ENCODE data around the gene RPGRIP1L. TPM values are rescaled to one million over a fixed set of nuclear protein-coding genes. Genes with fewer than 3 reads are reported as not detected.

RPGRIP1L gene
- total RNA-seq (2021) (18.3 and 19.8 TPM in 2 replicates), Bru-seq, nascent RNA (percentile 67 among the genes with signal in this experiment), BruChase-seq, experiment 1, labeled RNA remaining after a 2-hour chase (percentile 63 among the genes with signal in this experiment), BruChase-seq, experiment 2, labeled RNA remaining after a 6-hour chase (percentile 57 among the genes with signal in this experiment)
- long read RNA-seq, full-length matches to known transcripts: 9 of 18 reads
- long read RNA-seq, partial matches to known transcripts: 4 of 18 reads
- long read RNA-seq, other reads (novel, unspliced or antisense): 5 of 18 reads

DNA sequence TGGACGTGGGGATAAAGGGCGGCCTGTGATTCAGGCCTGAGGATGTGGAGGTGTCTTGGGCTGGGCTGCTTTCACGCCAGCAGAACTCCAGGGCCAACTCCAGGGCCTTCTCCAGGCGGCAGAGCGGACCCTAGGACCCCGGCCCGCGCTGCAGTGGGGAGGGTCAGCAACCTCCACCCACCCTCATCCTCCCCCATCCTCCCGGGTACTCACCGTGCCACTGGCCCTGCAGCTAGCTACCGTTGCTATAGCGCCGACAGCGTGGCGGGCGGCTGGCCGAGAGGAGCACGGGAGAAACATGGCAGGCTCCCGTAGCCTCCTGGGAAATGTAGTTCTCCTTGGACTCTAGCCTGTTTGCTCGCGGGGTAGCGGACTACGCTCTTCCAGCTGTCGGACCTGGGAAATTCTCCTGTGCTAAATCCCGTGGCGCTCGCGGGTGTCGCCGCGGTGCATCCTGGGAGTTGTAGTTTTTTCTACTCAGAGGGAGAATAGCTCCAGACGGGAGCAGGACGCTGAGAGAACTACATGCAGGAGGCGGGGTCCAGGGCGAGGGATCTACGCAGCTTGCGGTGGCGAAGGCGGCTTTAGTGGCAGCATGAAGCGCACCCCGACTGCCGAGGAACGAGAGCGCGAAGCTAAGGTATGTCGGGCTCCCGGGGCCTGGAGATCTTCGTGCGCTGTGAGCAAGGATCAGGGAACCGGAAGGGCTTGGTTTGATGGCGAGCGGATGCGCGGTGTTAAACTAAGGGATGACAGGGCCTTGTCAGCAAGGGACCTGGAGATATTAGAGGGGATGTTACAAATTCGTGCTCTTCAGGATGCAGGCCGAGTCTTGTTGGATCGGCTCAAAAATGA is at the start of gene RPGRIP1L, which contains the start of gene FTO:
Gene RPGRIP1L, minus strand, starts transcription at position 270 of the 855 bp plus-strand sequence. CDS start 3,136 bp downstream, outside the sequence.
Gene FTO, plus strand, starts transcription at position 567 of the 855 bp plus-strand sequence.
- BruUV-seq (replicated peaks): no TSS peak
- Histone ChIP-seq H3K9me3 (ENCODE audit: low read depth, low read length, poor library complexity, severe bottlenecking) (no peaks in the 10 kb centered on the region), H3K27ac (ENCODE audit: low read depth, low read length, poor library complexity, severe bottlenecking) (peak within 1 kb of the TSS; percentile 43), H3K27me3 (replicated peaks; ENCODE audit: insufficient read depth, low read depth, low read length, poor library complexity) (no peaks in the 10 kb centered on the region), H3K36me3 (ENCODE audit: insufficient read depth, low read length, poor library complexity, severe bottlenecking) (no peaks in the 10 kb centered on the region), H3K4me3 (ENCODE audit: low read depth, low read length, poor library complexity, severe bottlenecking) (peak within 1 kb of the TSS; percentile 61), H3K4me1 (ENCODE audit: insufficient read depth, low read length, poor library complexity, severe bottlenecking) (peaks cover 15% of the 10 kb centered on the region)
- ChIA-PET CTCF (interaction anchor here (0.6 kb wide), 1 partner anchor 1776 kb away, joined by 3 read pairs; no protein-coding TSS in a partner anchor), POLR2A (ENCODE audit: low non-redundant PET) (interaction anchor here (0.6 kb wide), 1 partner anchor 219 kb away, joined by 3 read pairs; no protein-coding TSS in a partner anchor)
- intact Hi-C loops (cut with micrococcal nuclease; ENCODE audit: unreplicated experiment): loop anchor here (10.0 kb wide), 2 partner anchors 141 to 1221 kb away; no protein-coding TSS in a partner anchor
- no peak for TF ChIP-seq EZH2 (IDR thresholded peaks at IDR 0.05; ENCODE audit: borderline replicate concordance, low read depth, low read length, poor library complexity, severe bottlenecking)
- TF ChIP-seq, protein P1, sequence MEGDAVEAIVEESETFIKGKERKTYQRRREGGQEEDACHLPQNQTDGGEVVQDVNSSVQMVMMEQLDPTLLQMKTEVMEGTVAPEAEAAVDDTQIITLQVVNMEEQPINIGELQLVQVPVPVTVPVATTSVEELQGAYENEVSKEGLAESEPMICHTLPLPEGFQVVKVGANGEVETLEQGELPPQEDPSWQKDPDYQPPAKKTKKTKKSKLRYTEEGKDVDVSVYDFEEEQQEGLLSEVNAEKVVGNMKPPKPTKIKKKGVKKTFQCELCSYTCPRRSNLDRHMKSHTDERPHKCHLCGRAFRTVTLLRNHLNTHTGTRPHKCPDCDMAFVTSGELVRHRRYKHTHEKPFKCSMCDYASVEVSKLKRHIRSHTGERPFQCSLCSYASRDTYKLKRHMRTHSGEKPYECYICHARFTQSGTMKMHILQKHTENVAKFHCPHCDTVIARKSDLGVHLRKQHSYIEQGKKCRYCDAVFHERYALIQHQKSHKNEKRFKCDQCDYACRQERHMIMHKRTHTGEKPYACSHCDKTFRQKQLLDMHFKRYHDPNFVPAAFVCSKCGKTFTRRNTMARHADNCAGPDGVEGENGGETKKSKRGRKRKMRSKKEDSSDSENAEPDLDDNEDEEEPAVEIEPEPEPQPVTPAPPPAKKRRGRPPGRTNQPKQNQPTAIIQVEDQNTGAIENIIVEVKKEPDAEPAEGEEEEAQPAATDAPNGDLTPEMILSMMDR (conservative IDR thresholded peaks at IDR 0.05; ENCODE audit: low read depth, low read length): no peak; the same call in 1 of the 2 replicates
- DNase-seq (ENCODE audit: low spot score): peak; percentile 99

DNA sequence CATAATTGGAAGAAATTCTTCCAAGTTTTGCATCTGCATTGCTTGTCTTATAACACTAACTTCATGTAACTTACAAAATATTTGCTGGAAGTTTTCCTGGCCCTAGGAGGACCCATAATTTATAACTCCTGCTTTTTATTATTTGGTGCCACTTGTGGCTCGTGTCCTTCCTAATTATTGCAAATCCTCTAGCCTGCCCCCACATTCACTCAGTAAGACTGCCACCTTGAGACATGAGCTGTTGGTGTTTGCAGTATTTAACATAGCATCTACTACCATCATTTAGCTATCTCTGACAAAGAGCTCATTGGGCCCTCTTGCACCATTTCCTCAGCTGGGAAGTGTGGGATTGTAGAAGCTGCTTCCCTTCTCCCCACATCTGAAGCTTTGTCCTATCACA is 49.8 kb upstream of the RPGRIP1L start:
- POLR2A ChIA-PET (ENCODE audit: low non-redundant PET): interaction anchor here (0.6 kb wide), 1 partner anchor 68 kb away, joined by 3 read pairs; no protein-coding TSS in a partner anchor

DNA sequence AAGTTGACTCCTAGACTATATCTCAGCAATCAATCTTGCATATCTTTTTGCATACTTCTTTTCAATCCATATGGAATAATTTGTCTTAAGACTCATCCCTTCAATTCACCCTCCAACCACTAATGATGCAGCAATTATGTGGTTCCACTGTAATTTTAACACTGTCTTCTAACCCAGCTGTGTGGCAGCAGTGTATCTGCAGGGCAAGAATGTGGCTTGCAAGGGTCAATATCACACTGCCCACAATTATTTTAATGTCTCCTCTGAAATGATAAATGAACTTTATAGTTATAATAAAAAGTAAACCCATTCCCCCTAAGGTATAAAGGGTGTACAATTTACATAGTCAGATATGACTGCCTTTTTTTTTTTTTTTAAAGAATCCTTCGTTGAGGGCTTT is 48.9 kb upstream of the RPGRIP1L start:
- DNase-seq (ENCODE audit: low spot score): no peak
- peaks cover 6% of the 10 kb centered on the region for H3K9me3 ChIP-seq (ENCODE audit: low read depth, low read length, poor library complexity, severe bottlenecking)
- intact Hi-C loops (cut with micrococcal nuclease; ENCODE audit: unreplicated experiment): no loop called here
- TF ChIP-seq, protein P1 (conservative IDR thresholded peaks at IDR 0.05; ENCODE audit: low read depth, low read length): no peak
- no peak for TF ChIP-seq EZH2 (IDR thresholded peaks at IDR 0.05; ENCODE audit: borderline replicate concordance, low read depth, low read length, poor library complexity, severe bottlenecking)
- ChIA-PET POLR2A (ENCODE audit: low non-redundant PET) (no interaction called here), CTCF (no interaction called here)
- H3K27me3 ChIP-seq (replicated peaks; ENCODE audit: insufficient read depth, low read depth, low read length, poor library complexity): no peaks in the 10 kb centered on the region
- no TSS peak for BruUV-seq (replicated peaks)
- no peak overlapping the region for H3K27ac ChIP-seq (ENCODE audit: low read depth, low read length, poor library complexity, severe bottlenecking)
- no peak overlapping the region for H3K4me3 ChIP-seq (ENCODE audit: low read depth, low read length, poor library complexity, severe bottlenecking)
- no peaks in the 10 kb centered on the region for H3K36me3 ChIP-seq (ENCODE audit: insufficient read depth, low read length, poor library complexity, severe bottlenecking)
- H3K4me1 ChIP-seq (ENCODE audit: insufficient read depth, low read length, poor library complexity, severe bottlenecking): peaks cover 29% of the 10 kb centered on the region

More for the DNA sequence above, 49.8 kb upstream of the RPGRIP1L start:
- Histone ChIP-seq H3K27me3 (replicated peaks; ENCODE audit: insufficient read depth, low read depth, low read length, poor library complexity) (no peaks in the 10 kb centered on the region), H3K27ac (ENCODE audit: low read depth, low read length, poor library complexity, severe bottlenecking) (no peak overlapping the region), H3K36me3 (ENCODE audit: insufficient read depth, low read length, poor library complexity, severe bottlenecking) (no peaks in the 10 kb centered on the region), H3K4me3 (ENCODE audit: low read depth, low read length, poor library complexity, severe bottlenecking) (no peak overlapping the region), H3K9me3 (ENCODE audit: low read depth, low read length, poor library complexity, severe bottlenecking) (no peaks in the 10 kb centered on the region), H3K4me1 (ENCODE audit: insufficient read depth, low read length, poor library complexity, severe bottlenecking) (peaks cover 29% of the 10 kb centered on the region)
- CTCF ChIA-PET: interaction anchor here (0.9 kb wide), 1 partner anchor 204 kb away, joined by 3 read pairs; no protein-coding TSS in a partner anchor
- intact Hi-C loops (cut with micrococcal nuclease; ENCODE audit: unreplicated experiment): no loop called here
- DNase-seq (ENCODE audit: low spot score): no peak
- BruUV-seq (replicated peaks): no TSS peak
- no peak for TF ChIP-seq EZH2 (IDR thresholded peaks at IDR 0.05; ENCODE audit: borderline replicate concordance, low read depth, low read length, poor library complexity, severe bottlenecking)
- TF ChIP-seq, protein P1 (conservative IDR thresholded peaks at IDR 0.05; ENCODE audit: low read depth, low read length): peak; percentile 36; the same call in 1 of the 2 replicates

Measured in A673 (cell line).